OCI-LY1 (cell line): Measurements from ENCODE around the gene PIP5K1C.

Experiments
- H2AFZ ChIP-seq: fragments of 200-600 bp; sonication (generic), shearing (Covaris generic); 2 replicates; pipeline ENCODE4 v1.6.0; 2014; ENCODE audit warnings: antibody characterized with exemption, mild to moderate bottlenecking, low read length
- H3F3A ChIP-seq: fragments of 200-600 bp; sonication (generic), shearing (Covaris generic); 2 replicates; pipeline ENCODE4 v1.6.0; 2014; ENCODE audit warnings: mild to moderate bottlenecking, antibody characterized with exemption, low read length, moderate library complexity; ENCODE audit not compliant: insufficient read depth
- H3K27ac ChIP-seq: fragments of 200-600 bp; sonication (generic); 2 replicates; pipeline ENCODE4 v1.5.1; 2014; ENCODE audit warnings: low read length, mixed run types, mild to moderate bottlenecking, low read depth; ENCODE audit not compliant: poor library complexity, severe bottlenecking
- H3K27me3 ChIP-seq: fragments of 200-600 bp; sonication (generic); 2 replicates; pipeline ENCODE4 v1.6.0; 2014; ENCODE audit warnings: antibody characterized with exemption, mild to moderate bottlenecking, low read length, moderate library complexity; ENCODE audit not compliant: insufficient read depth
- H3K36me3 ChIP-seq: fragments of 200-600 bp; sonication (generic); 2 replicates; pipeline ENCODE4 v1.6.1; 2014; ENCODE audit warnings: mild to moderate bottlenecking, antibody characterized with exemption, low read length, moderate library complexity, mixed read lengths; ENCODE audit not compliant: insufficient read depth
- H3K4me1 ChIP-seq: fragments of 200-600 bp; sonication (generic); 2 replicates; pipeline ENCODE4 v1.5.1; 2014; ENCODE audit warnings: mild to moderate bottlenecking, low read length, moderate library complexity; ENCODE audit not compliant: insufficient read depth, severe bottlenecking
- H3K4me2 ChIP-seq: fragments of 200-600 bp; sonication (generic), shearing (Covaris generic); 2 replicates; pipeline ENCODE4 v1.6.1; 2014; ENCODE audit warnings: low read length
- H3K4me3 ChIP-seq: fragments of 200-600 bp; sonication (generic); 2 replicates; pipeline ENCODE4 v1.5.1; 2014; ENCODE audit warnings: low read length, low read depth, mild to moderate bottlenecking, mixed read lengths; ENCODE audit not compliant: poor library complexity, severe bottlenecking
- H3K79me2 ChIP-seq: fragments of 200-600 bp; shearing (Covaris generic); 2 replicates; pipeline ENCODE4 v1.6.1; 2016; ENCODE audit warnings: mixed run types, low read length, mixed read lengths; ENCODE audit not compliant: insufficient read depth
- H3K9ac ChIP-seq: fragments of 200-600 bp; sonication (generic), shearing (Covaris generic); 2 replicates; pipeline ENCODE4 v1.6.1; 2014; ENCODE audit warnings: mild to moderate bottlenecking, low read length, mixed read lengths
- H3K9me2 ChIP-seq: fragments of 200-600 bp; sonication (generic), shearing (Covaris generic); 2 replicates; pipeline ENCODE4 v1.6.1; 2014; ENCODE audit warnings: low read depth, mild to moderate bottlenecking, low read length, mixed read lengths
- H3K9me3 ChIP-seq: fragments of 200-600 bp; shearing (Covaris generic); 2 replicates; pipeline ENCODE4 v1.6.1; 2014; ENCODE audit warnings: low read length, mixed read lengths
- H4K20me1 ChIP-seq: fragments of 200-600 bp; sonication (generic), shearing (Covaris generic); 2 replicates; pipeline ENCODE4 v1.6.0; 2016; ENCODE audit warnings: mild to moderate bottlenecking, low read length; ENCODE audit not compliant: insufficient read depth
- CTCF ChIP-seq: fragments of 200-600 bp; sonication (generic), shearing (Covaris generic); IDR thresholded peaks from 2 replicates; pipeline ENCODE4 v1.5.1; 2017; ENCODE audit warnings: mild to moderate bottlenecking, antibody characterized with exemption, low read length, moderate library complexity, mixed read lengths
- EZH2 ChIP-seq: fragments of 200-600 bp; sonication (generic), shearing (Covaris generic); IDR thresholded peaks from 2 replicates; pipeline ENCODE4 v1.8.0; 2017; ENCODE audit warnings: borderline replicate concordance, mixed run types, mild to moderate bottlenecking, antibody characterized with exemption, low read length, moderate library complexity, mixed read lengths

PIP5K1C gene

DNA sequence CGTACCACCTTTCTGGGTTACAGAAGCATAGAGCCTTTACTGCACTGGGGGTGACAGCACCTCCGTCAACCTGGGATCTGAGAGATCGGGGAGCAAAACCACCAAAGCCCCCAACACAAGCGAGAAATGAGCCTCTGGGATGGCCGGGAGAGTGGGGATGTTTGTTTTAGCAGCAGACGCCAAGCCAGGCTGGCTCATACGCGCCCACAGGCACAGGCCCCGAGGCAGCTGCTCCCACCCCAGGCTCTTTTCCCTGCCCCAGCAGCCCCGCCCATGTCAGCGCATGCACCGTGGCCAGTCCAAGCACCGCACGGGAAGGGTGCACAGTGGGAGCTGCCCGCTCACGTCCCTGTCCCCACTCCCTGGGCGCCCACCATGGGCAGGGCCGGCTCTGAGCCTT lies 8.5 kb downstream of the PIP5K1C start:
- H4K20me1 ChIP-seq: no peaks in the 10 kb centered on the region
- no peak overlapping the region for H3K4me3 ChIP-seq
- no peaks in the 10 kb centered on the region for H3K36me3 ChIP-seq
- no peaks in the 10 kb centered on the region for H3K79me2 ChIP-seq
- no peak overlapping the region for H3K27ac ChIP-seq
- H3K4me1 ChIP-seq: peaks cover 11% of the 10 kb centered on the region
- TF ChIP-seq CTCF: no peak
- no peak overlapping the region for H3K4me2 ChIP-seq
- no peak overlapping the region for H3K9ac ChIP-seq
- H3K9me2 ChIP-seq: no peaks in the 10 kb centered on the region
- H3F3A ChIP-seq: no peaks in the 10 kb centered on the region
- H3K27me3 ChIP-seq: peaks cover 18% of the 10 kb centered on the region; the same call in 1 of the 2 replicates
- H3K9me3 ChIP-seq: no peaks in the 10 kb centered on the region
- H2AFZ ChIP-seq: no peak overlapping the region

- H4K20me1 ChIP-seq: no peaks in the 10 kb centered on the region
- no peak for TF ChIP-seq EZH2
- TF ChIP-seq CTCF: no peak
- no peak overlapping the region for H3K9ac ChIP-seq
- H3K27me3 ChIP-seq: peaks cover 18% of the 10 kb centered on the region; the same call in 1 of the 2 replicates
- H3K9me2 ChIP-seq: no peaks in the 10 kb centered on the region
- H3K79me2 ChIP-seq: no peaks in the 10 kb centered on the region
- H2AFZ ChIP-seq: no peak overlapping the region
- H3K9me3 ChIP-seq: no peaks in the 10 kb centered on the region
- H3F3A ChIP-seq: no peaks in the 10 kb centered on the region
- peaks cover 11% of the 10 kb centered on the region for H3K4me1 ChIP-seq
- H3K36me3 ChIP-seq: no peaks in the 10 kb centered on the region
- no peak overlapping the region for H3K4me2 ChIP-seq
- no peak overlapping the region for H3K4me3 ChIP-seq
- H3K27ac ChIP-seq: no peak overlapping the region
These were observed 8.9 kb downstream of the PIP5K1C start for GRCh38 chr19:3691372-3691716.

DNA sequence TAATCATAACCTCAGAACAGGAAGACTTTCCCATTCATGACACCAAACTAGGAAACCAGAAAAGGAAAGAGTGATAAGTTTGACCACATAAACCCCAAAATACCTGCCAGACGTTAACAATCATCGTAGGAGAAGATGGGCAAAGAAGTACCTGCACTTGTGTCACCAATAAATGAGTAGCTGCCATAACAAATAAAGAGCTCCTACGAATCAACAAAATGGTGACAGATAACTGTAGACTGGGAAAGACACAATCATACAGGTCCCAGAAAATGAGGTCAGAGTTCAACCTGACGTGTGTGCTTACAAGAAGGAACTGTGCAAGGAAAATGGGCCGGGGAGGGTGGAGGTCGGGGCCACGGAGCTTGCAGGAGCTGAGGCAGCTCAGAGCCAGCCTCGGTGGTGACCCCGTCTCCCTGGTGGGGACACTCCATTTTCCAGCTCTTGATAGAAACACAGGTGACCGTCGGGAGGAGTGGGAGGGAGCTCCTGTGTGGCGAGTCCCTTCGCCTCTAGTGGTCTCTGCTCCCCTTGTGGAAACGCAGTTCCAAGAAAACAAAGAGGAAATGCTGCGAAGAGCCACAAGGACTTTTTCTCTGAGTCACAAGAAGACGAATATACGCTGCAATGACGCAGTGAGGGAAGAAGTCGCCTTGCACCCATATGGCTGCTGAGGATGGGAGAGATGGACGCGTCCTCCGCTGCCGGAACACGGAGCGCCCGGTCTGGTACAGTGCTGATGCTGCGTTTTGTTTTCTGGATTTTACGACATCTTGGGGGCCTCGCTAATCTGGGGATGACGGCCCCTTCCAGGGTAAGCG lies 9.5 kb downstream of the PIP5K1C start:
- H3K9me3 ChIP-seq: no peaks in the 10 kb centered on the region
- no peaks in the 10 kb centered on the region for H3K79me2 ChIP-seq
- H3K4me3 ChIP-seq: no peak overlapping the region
- no peaks in the 10 kb centered on the region for H3K9me2 ChIP-seq
- TF ChIP-seq CTCF: no peak
- TF ChIP-seq EZH2: no peak
- H3K36me3 ChIP-seq: no peaks in the 10 kb centered on the region
- no peak overlapping the region for H2AFZ ChIP-seq
- H3K27ac ChIP-seq: no peak overlapping the region
- H3K4me1 ChIP-seq: peaks cover 11% of the 10 kb centered on the region
- H3K9ac ChIP-seq: no peak overlapping the region
- no peak overlapping the region for H3K4me2 ChIP-seq
- no peaks in the 10 kb centered on the region for H3F3A ChIP-seq
- H3K27me3 ChIP-seq: peaks cover 18% of the 10 kb centered on the region; the same call in 1 of the 2 replicates
- H4K20me1 ChIP-seq: no peaks in the 10 kb centered on the region
